Gastrocnemius medialis (tissue), 4 donors: ENCODE results near the gene CD34.

Experiments used
- POLR2A ChIP-seq, 2 donors: fragments of 450-650 bp; IDR thresholded peaks; one replicate each; pipeline ENCODE4 v1.6.1; 2017; ENCODE audit warnings: antibody characterized with exemption in 2 of 2, mild to moderate bottlenecking in 2 of 2, moderate library complexity in 2 of 2
- TF ChIP-seq, protein P1 (sequence below), 5 experiments: fragments of 450-650 bp in 3 of 5; fragments of 200-600 bp in 2 of 5; sonication (generic) in 2 of 5; IDR thresholded peaks in 4 of 5; conservative IDR thresholded peaks in 1 of 5; 1 replicate in 4 of 5; 2 replicates in 1 of 5; pipeline ENCODE4 v1.5.1; 2016 to 2019; ENCODE audit warnings: antibody characterized with exemption in 5 of 5, mild to moderate bottlenecking in 3 of 5, moderate library complexity in 3 of 5

DNA sequence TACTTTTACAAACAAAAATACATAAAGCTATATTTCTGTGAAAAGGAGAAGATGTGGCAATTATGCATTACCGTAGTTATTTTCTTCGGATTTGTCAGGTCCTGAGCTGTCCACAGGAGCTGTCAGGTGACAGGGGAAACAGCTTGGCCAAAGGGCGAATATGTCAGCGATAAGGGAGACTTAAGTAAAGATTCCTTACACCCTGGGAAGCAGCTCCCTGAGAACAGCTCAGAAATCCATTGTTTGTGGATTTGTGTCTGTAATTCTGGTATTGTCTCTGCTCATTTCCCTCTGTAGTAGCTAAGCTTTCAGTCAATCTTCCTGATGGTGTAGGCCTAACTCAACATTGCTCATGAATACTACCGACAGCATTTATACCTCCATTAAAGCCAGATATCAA, 7.1 kb upstream of the CD34 start:
- TF ChIP-seq, protein P1, sequence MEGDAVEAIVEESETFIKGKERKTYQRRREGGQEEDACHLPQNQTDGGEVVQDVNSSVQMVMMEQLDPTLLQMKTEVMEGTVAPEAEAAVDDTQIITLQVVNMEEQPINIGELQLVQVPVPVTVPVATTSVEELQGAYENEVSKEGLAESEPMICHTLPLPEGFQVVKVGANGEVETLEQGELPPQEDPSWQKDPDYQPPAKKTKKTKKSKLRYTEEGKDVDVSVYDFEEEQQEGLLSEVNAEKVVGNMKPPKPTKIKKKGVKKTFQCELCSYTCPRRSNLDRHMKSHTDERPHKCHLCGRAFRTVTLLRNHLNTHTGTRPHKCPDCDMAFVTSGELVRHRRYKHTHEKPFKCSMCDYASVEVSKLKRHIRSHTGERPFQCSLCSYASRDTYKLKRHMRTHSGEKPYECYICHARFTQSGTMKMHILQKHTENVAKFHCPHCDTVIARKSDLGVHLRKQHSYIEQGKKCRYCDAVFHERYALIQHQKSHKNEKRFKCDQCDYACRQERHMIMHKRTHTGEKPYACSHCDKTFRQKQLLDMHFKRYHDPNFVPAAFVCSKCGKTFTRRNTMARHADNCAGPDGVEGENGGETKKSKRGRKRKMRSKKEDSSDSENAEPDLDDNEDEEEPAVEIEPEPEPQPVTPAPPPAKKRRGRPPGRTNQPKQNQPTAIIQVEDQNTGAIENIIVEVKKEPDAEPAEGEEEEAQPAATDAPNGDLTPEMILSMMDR (IDR thresholded peaks at IDR 0.05 in 4 of 5, conservative IDR thresholded peaks at IDR 0.05 in 1 of 5) = no peak
- no peak for TF ChIP-seq POLR2A (IDR thresholded peaks at IDR 0.05)
